Mesothelial cell of epicardium (in vitro differentiated cells): ENCODE data around the gene ABTB1. TPM values are rescaled to one million over a fixed set of nuclear protein-coding genes. Genes with fewer than 3 reads are reported as not detected.
"Not testable (repeated sequence)": the region's sequence is repeated elsewhere in the genome, so short reads cannot be mapped to it uniquely, and the experiment has no call there.

Source experiments
- DNase-seq, 2 experiments: peaks; one replicate each; pipeline ENCODE4 v3.0.0; 2021; ENCODE audit warnings: low spot score in 2 of 2; ENCODE audit not compliant: unreplicated experiment in 2 of 2
- H3K27ac Mint-ChIP-seq: 2 replicates; pipeline ENCODE4 v1.8.0; 2021; ENCODE audit warnings: mixed read lengths
- H3K27me3 Mint-ChIP-seq: 2 replicates; pipeline ENCODE4 v1.8.0; 2021; ENCODE audit warnings: low read depth, mixed read lengths
- H3K36me3 Mint-ChIP-seq: 2 replicates; pipeline ENCODE4 v1.8.0; 2021; ENCODE audit warnings: mixed read lengths
- H3K4me1 Mint-ChIP-seq: 2 replicates; pipeline ENCODE4 v1.8.0; 2021; ENCODE audit warnings: mixed read lengths
- H3K4me3 Mint-ChIP-seq: 2 replicates; pipeline ENCODE4 v1.8.0; 2021; ENCODE audit warnings: mild to moderate bottlenecking, moderate library complexity, mixed read lengths
- H3K9me3 Mint-ChIP-seq: 2 replicates; pipeline ENCODE4 v1.8.0; 2021; ENCODE audit warnings: mixed read lengths
- total RNA-seq: library from RNA; stranded (reverse); gene quantifications from 3 replicates; pipeline ENCODE4 v1.2.1, GENCODE V29; 2021
- TF ChIP-seq, protein P1 (sequence below): fragments of 200-600 bp; sonication (generic); IDR thresholded peaks from one replicate; pipeline ENCODE4 v1.5.0; 2021; ENCODE audit warnings: antibody characterized with exemption; ENCODE audit not compliant: unreplicated experiment

The ABTB1 gene
- total RNA-seq, 1 donor from 2014 or later, result 15.9 TPM

DNA sequence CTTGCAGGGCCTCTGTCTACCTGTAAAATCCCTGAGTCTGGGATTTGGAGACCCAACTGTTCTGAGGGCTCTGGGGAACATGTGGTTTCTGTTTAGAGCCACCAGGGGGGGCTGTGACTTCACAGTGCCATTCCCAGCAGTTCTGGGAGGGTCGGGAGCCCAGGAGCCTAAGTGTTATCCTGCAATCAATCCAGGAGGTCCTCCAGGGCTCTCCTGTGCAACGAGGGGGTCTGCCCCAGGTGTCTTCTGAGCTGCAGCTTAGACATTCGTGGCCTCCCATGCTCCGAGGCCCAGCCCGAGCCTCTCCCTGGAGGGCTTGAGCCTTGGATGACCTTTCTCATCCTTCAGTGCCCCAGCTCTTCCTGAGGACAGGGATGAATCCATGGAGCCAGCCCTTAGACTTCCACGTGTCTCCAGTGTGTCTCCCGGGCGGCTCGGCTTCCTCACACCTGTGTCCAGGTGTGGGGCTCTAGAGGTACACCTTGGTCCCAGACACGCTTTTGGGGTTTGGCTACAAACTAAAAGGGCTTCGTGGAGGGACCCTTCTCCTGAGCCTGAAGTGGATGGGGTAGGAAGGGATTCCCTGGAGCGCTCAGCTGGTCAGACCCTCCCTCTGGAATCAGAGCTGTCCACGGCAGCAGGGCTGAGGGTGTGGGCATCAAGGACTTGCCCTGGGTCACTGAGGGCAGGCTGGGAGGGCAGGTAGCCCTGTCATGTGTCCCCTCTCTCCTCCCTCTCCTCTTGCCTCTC lies 20.3 kb upstream of the ABTB1 start:
- Mint-ChIP-seq H3K36me3 (no peaks in the 10 kb centered on the region), H3K27ac (no peak overlapping the region), H3K4me3 (no peak overlapping the region), H3K9me3 (no peaks in the 10 kb centered on the region), H3K4me1 (peaks cover 9% of the 10 kb centered on the region), H3K27me3 (no peaks in the 10 kb centered on the region)
- peak in 1 of 2 experiments; percentile 71 for DNase-seq
- TF ChIP-seq, protein P1, sequence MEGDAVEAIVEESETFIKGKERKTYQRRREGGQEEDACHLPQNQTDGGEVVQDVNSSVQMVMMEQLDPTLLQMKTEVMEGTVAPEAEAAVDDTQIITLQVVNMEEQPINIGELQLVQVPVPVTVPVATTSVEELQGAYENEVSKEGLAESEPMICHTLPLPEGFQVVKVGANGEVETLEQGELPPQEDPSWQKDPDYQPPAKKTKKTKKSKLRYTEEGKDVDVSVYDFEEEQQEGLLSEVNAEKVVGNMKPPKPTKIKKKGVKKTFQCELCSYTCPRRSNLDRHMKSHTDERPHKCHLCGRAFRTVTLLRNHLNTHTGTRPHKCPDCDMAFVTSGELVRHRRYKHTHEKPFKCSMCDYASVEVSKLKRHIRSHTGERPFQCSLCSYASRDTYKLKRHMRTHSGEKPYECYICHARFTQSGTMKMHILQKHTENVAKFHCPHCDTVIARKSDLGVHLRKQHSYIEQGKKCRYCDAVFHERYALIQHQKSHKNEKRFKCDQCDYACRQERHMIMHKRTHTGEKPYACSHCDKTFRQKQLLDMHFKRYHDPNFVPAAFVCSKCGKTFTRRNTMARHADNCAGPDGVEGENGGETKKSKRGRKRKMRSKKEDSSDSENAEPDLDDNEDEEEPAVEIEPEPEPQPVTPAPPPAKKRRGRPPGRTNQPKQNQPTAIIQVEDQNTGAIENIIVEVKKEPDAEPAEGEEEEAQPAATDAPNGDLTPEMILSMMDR, result peak; percentile 81

DNA sequence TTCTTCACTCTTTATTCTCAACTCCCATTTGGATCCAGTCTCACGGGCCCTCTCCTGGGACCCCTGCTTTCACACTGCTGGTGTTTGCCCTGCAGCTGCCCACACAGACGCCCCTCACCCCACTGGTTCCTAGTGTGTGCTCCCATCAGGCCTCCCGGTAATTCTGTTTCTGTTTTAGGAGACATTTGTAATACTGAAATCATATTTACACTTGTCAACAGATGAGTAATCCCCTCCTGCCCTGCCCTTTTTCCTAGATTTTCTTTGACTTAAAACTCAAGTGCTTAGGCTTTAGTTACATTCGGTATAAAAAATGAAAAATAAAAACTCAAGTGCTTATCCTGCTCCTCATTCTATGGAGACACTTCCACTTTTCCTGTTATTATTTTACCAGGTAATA lies 18.4 kb upstream of the ABTB1 start:
- H3K9me3 Mint-ChIP-seq, result no peaks in the 10 kb centered on the region
- peaks cover 23% of the 10 kb centered on the region for H3K4me1 Mint-ChIP-seq
- no peak overlapping the region for H3K4me3 Mint-ChIP-seq
- TF ChIP-seq, protein P1, result no peak
- H3K27me3 Mint-ChIP-seq, result no peaks in the 10 kb centered on the region
- no peak for DNase-seq
- H3K36me3 Mint-ChIP-seq, result no peaks in the 10 kb centered on the region
- H3K27ac Mint-ChIP-seq, result no peak overlapping the region

GRCh38 chr3:127654993-127655392 lies 17.8 kb upstream of the ABTB1 start:
- not testable (repeated sequence) for DNase-seq, H3K9me3 Mint-ChIP-seq, H3K27me3 Mint-ChIP-seq, H3K27ac Mint-ChIP-seq, H3K36me3 Mint-ChIP-seq, H3K4me3 Mint-ChIP-seq
- H3K4me1 Mint-ChIP-seq, result peaks cover 26% of the 10 kb centered on the region

GRCh38 chr3:127655641-127656040 lies 17.1 kb upstream of the ABTB1 start:
- Mint-ChIP-seq H3K27me3 (no peaks in the 10 kb centered on the region), H3K36me3 (peaks cover 2% of the 10 kb centered on the region), H3K27ac (no peak overlapping the region), H3K9me3 (no peaks in the 10 kb centered on the region), H3K4me3 (no peak overlapping the region), H3K4me1 (peaks cover 26% of the 10 kb centered on the region)
- TF ChIP-seq, protein P1, result no peak
- no peak for DNase-seq

- peaks cover 2% of the 10 kb centered on the region for H3K36me3 Mint-ChIP-seq
- H3K4me1 Mint-ChIP-seq, result peaks cover 26% of the 10 kb centered on the region
- H3K27me3 Mint-ChIP-seq, result no peaks in the 10 kb centered on the region
- no peak for DNase-seq
- no peak overlapping the region for H3K4me3 Mint-ChIP-seq
- TF ChIP-seq, protein P1, result no peak
- H3K27ac Mint-ChIP-seq, result no peak overlapping the region
- no peaks in the 10 kb centered on the region for H3K9me3 Mint-ChIP-seq
Observed at GRCh38 chr3:127656906-127657305, 15.8 kb upstream of the ABTB1 start.

GRCh38 chr3:127658234-127658633 lies 14.5 kb upstream of the ABTB1 start:
- no peak for DNase-seq
- TF ChIP-seq, protein P1, result no peak
- H3K4me1 Mint-ChIP-seq, result peaks cover 26% of the 10 kb centered on the region
- peaks cover 2% of the 10 kb centered on the region for H3K36me3 Mint-ChIP-seq
- no peaks in the 10 kb centered on the region for H3K27me3 Mint-ChIP-seq
- H3K9me3 Mint-ChIP-seq, result no peaks in the 10 kb centered on the region
- H3K27ac Mint-ChIP-seq, result peak overlapping the region; percentile 35
- H3K4me3 Mint-ChIP-seq, result no peak overlapping the region
